ENCODE data around the gene GNPAT.

The GNPAT gene

DNA sequence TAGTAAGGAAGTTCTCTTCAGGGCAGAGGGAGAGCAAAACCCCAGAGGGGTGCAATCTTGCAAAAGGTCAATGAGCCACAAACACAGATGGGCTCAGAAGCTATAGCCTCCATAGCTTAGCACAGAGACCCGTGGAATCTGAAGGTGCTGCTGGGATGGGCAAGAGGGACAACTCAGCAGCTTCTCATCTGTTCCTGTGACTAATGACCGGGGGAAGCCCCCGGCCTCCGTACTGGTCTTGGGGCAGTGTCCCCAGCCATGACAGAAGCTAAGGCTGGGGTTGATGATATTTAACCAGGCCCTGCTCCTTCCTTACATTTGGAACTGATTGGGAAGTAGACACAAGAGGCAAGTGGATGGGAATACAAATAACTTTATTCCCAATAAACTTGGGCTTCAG, 77.6 kb downstream of the GNPAT start:
- DNase-seq: no peak

DNA sequence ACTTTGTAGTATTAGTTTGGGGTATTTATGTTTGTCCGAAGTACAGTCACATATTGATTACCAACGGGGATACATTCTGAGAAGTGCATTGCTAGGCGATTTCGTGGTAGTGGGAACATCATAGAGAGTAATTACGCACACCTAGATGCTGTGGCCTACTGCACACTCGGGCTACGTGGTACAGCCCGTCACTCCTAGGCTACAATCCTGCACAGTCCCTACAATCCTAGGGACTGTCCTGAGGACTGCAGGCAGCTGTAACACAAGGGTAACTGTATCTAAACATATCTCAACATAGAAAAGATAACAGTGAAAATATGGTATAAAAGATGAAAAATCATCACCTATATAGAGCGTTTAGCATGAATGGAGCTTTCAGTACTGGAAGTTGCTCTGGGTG, 78.1 kb downstream of the GNPAT start:
- no peak for DNase-seq

DNA sequence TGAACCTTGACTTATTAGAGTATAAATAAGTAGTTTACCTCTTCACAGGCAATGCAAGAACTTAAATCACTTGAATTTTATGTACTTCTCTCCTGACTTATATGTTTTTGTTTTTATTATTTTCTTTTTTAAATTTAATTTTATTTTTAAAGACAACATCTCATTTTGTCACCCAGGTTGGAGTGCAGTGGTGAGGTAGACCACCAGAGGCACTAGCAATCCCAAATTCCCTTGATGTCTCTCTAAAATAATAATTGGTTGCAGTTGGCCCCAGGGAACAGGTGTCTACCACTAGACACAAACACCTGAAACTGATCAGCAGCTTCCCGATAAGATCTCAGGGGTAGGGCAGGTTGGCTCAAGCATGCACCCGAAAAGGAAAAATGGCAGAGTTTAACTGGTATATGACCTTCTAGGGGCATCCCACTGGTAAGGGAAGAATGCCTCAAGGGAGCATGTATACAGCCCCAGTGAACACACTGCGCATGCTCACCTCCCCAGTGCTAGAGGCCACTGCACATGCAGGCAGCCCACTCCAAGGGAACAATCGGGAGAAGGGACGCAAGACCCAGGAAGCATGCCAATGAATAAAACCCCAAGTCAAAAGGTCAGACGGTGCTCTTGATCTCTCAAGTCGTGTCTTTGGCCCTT, 82.0 kb downstream of the GNPAT start:
- DNase-seq: no peak

DNA sequence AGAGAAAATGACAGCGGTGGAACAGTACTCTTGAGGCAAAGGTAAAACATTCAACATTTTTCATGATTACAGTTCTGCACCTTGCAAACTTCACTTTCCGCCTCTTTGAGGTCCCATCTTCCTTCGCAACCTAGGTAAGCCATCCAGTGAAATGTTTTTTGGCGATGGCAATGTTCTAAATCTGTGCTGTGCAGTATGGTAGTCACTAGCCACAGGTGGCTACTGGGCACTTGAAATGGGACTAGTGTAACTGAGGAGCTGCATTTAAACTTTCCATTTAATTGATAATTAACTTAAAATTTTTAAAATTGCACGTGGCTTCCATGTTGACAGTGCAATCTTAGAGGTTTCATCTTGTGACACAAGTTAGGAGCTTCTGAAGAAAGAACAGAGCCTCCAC, 83.6 kb downstream of the GNPAT start:
- no peak for DNase-seq

DNA sequence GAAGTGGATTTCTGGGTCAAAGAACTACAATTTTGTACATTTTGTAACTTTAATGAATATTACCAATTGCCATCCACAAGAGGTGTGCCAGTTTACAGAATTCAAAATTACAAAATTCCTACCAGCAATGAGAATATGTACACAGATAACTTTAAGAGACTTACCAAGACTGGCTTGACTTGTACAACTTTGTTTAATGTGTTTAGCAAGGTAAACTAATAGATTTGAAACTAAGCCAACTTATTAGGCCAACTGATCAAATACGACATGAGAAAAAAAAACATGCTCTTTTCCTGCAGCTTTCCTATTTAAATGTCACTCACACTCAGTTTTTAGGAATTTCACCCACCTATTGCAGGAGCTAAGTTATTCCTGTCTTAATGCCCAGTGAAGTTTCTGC, 85.2 kb downstream of the GNPAT start:
- no peak for DNase-seq

All from CD4-positive, alpha-beta T cell treated with Interferon gamma for 1 hour (primary cell).